DOHH2 (cell line): Measurements from ENCODE around the gene USF3.

Experiments used
- EZH2phosphoT487 ChIP-seq: fragments of 200-600 bp; sonication (generic); IDR thresholded peaks from 2 replicates; pipeline ENCODE4 v1.6.1; 2017; ENCODE audit warnings: borderline replicate concordance, mild to moderate bottlenecking, antibody characterized with exemption, low read length, moderate library complexity, mixed read lengths
- TF ChIP-seq, protein P1 (sequence below): fragments of 200-600 bp; sonication (generic); IDR thresholded peaks from one replicate; pipeline ENCODE4 v1.5.1; 2014; ENCODE audit warnings: antibody characterized with exemption, mild to moderate bottlenecking, low read depth, low read length; ENCODE audit not compliant: poor library complexity, severe bottlenecking

DNA sequence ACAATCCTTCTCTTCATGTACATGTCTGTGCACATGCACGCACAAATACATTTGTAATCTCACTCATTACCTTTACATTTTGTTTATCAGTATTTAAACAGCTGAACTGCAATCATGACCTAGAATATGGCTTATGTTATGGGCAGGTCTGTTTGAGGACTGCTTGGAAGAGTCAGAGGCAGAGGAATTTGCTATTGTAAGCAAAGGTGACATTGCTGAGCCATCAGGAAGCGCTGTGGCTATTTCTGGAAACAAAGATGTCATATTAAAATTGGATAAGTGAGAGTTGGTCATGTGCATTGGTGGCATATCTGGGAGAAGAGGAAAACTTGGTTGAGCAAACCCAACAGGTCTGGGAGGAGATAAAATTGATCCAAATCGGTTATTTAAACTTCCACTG, 41.6 kb downstream of the USF3 start:
- TF ChIP-seq, protein P1, sequence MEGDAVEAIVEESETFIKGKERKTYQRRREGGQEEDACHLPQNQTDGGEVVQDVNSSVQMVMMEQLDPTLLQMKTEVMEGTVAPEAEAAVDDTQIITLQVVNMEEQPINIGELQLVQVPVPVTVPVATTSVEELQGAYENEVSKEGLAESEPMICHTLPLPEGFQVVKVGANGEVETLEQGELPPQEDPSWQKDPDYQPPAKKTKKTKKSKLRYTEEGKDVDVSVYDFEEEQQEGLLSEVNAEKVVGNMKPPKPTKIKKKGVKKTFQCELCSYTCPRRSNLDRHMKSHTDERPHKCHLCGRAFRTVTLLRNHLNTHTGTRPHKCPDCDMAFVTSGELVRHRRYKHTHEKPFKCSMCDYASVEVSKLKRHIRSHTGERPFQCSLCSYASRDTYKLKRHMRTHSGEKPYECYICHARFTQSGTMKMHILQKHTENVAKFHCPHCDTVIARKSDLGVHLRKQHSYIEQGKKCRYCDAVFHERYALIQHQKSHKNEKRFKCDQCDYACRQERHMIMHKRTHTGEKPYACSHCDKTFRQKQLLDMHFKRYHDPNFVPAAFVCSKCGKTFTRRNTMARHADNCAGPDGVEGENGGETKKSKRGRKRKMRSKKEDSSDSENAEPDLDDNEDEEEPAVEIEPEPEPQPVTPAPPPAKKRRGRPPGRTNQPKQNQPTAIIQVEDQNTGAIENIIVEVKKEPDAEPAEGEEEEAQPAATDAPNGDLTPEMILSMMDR, result no peak
- TF ChIP-seq EZH2phosphoT487, result no peak
